Activated naive CD8-positive, alpha-beta T cell treated with anti-CD3 and anti-CD28 coated beads, Interleukin-2, amount 50 U/mL, for 16 hours (primary cell): Measurements from ENCODE around the gene NUP155.
"Not testable (repeated sequence)": the region's sequence is repeated elsewhere in the genome, so short reads cannot be mapped to it uniquely, and the experiment has no call there.

Experiments used
- DNase-seq: peaks from one replicate; pipeline ENCODE4 v3.0.0-alpha.2; 2020; ENCODE audit warnings: low read depth, low spot score

Gene NUP155

GRCh38 chr5:37370864-37371726 lies at the start of gene NUP155:
NUP155 (minus strand) TSS chr5:37371106; CDS start chr5:37370977, 129 bp downstream.
- DNase-seq = peak; percentile 82

GRCh38 chr5:37417347-37417746 lies 46.4 kb upstream of the NUP155 start:
- DNase-seq = no peak

- not testable (repeated sequence) for DNase-seq
These were observed 44.5 kb upstream of the NUP155 start for GRCh38 chr5:37415456-37415855.

- DNase-seq = no peak
These were observed 41.6 kb upstream of the NUP155 start for GRCh38 chr5:37412515-37412914.

GRCh38 chr5:37400501-37400900 lies 29.6 kb upstream of the NUP155 start:
- no peak for DNase-seq

- no peak for DNase-seq
These were observed 25.4 kb upstream of the NUP155 start for GRCh38 chr5:37396352-37396751.

- DNase-seq = no peak
These were observed 20.7 kb upstream of the NUP155 start for GRCh38 chr5:37391591-37391990.

GRCh38 chr5:37379100-37379628 lies 8.3 kb upstream of the NUP155 start, which contains the start of gene WDR70:
WDR70 (plus strand) TSS chr5:37379318; CDS start chr5:37379368, 50 bp downstream.
- DNase-seq = peak; percentile 55

- not testable (repeated sequence) for DNase-seq
These were observed 7.2 kb upstream of the NUP155 start for GRCh38 chr5:37378066-37378465.

- no peak for DNase-seq
These were observed 4.2 kb upstream of the NUP155 start for GRCh38 chr5:37375091-37375490.

- DNase-seq = no peak
These were observed 399 bp downstream of the NUP155 start for GRCh38 chr5:37370550-37370863.

GRCh38 chr5:37355161-37355560 lies 15.7 kb downstream of the NUP155 start:
- no peak for DNase-seq

GRCh38 chr5:37342741-37343140 lies 28.2 kb downstream of the NUP155 start:
- not testable (repeated sequence) for DNase-seq

GRCh38 chr5:37334754-37335153 lies 36.2 kb downstream of the NUP155 start:
- not testable (repeated sequence) for DNase-seq

- DNase-seq = no peak
These were observed 44.4 kb downstream of the NUP155 start for GRCh38 chr5:37326536-37326935.

- DNase-seq = no peak
These were observed 47.3 kb downstream of the NUP155 start for GRCh38 chr5:37323607-37324006.

- no peak for DNase-seq
These were observed 51.7 kb downstream of the NUP155 start for GRCh38 chr5:37319037-37319782.

- DNase-seq = no peak
These were observed 54.9 kb downstream of the NUP155 start for GRCh38 chr5:37316027-37316426.

- no peak for DNase-seq
These were observed 60.5 kb downstream of the NUP155 start for GRCh38 chr5:37310360-37310759.

GRCh38 chr5:37308793-37309192 lies 62.1 kb downstream of the NUP155 start:
- DNase-seq = no peak

- DNase-seq = no peak
These were observed 66.0 kb downstream of the NUP155 start for GRCh38 chr5:37304888-37305287.

GRCh38 chr5:37296313-37296712 lies 74.6 kb downstream of the NUP155 start:
- not testable (repeated sequence) for DNase-seq
